Measurements from ENCODE around the gene FBXL7.

Gene FBXL7

GRCh38 chr5:15621094-15621493 lies 121.1 kb downstream of the FBXL7 start:
- DNase-seq = no peak

GRCh38 chr5:15623794-15624193 lies 123.8 kb downstream of the FBXL7 start:
- DNase-seq = no peak

- DNase-seq = no peak
These were observed 127.1 kb downstream of the FBXL7 start for GRCh38 chr5:15627109-15627508.

- DNase-seq = no peak
These were observed 127.7 kb downstream of the FBXL7 start for GRCh38 chr5:15627647-15628046.

- no peak for DNase-seq
These were observed 130.5 kb downstream of the FBXL7 start for GRCh38 chr5:15630441-15630840.

GRCh38 chr5:15634591-15635288 lies 134.8 kb downstream of the FBXL7 start:
- DNase-seq = no peak

GRCh38 chr5:15635289-15635616 lies 135.3 kb downstream of the FBXL7 start:
- DNase-seq = no peak

GRCh38 chr5:15637345-15637744 lies 137.4 kb downstream of the FBXL7 start:
- DNase-seq = no peak

- no peak for DNase-seq
These were observed 137.9 kb downstream of the FBXL7 start for GRCh38 chr5:15637886-15638285.

- no peak for DNase-seq
These were observed 138.3 kb downstream of the FBXL7 start for GRCh38 chr5:15638296-15638695.

- no peak for DNase-seq
These were observed 139.3 kb downstream of the FBXL7 start for GRCh38 chr5:15639288-15639687.

- no peak for DNase-seq
These were observed 140.1 kb downstream of the FBXL7 start for GRCh38 chr5:15640116-15640515.

GRCh38 chr5:15643731-15644130 lies 143.8 kb downstream of the FBXL7 start:
- no peak for DNase-seq

- no peak for DNase-seq
These were observed 145.6 kb downstream of the FBXL7 start for GRCh38 chr5:15645381-15646160.

- no peak for DNase-seq
These were observed 146.4 kb downstream of the FBXL7 start for GRCh38 chr5:15646371-15646770.

- no peak for DNase-seq
These were observed 147.3 kb downstream of the FBXL7 start for GRCh38 chr5:15647251-15647650.

GRCh38 chr5:15650266-15650665 lies 150.3 kb downstream of the FBXL7 start:
- no peak for DNase-seq

GRCh38 chr5:15654779-15655178 lies 154.8 kb downstream of the FBXL7 start:
- DNase-seq = no peak

GRCh38 chr5:15655683-15656082 lies 155.7 kb downstream of the FBXL7 start:
- DNase-seq = no peak

GRCh38 chr5:15664961-15665360 lies 165.0 kb downstream of the FBXL7 start:
- DNase-seq = no peak

GRCh38 chr5:15669826-15670225 lies 169.8 kb downstream of the FBXL7 start:
- DNase-seq = no peak

GRCh38 chr5:15674716-15675115 lies 174.7 kb downstream of the FBXL7 start:
- no peak for DNase-seq

- no peak for DNase-seq
These were observed 176.6 kb downstream of the FBXL7 start for GRCh38 chr5:15676591-15676990.

- DNase-seq = no peak
These were observed 179.2 kb downstream of the FBXL7 start for GRCh38 chr5:15679161-15679560.

GRCh38 chr5:15680455-15680854 lies 180.5 kb downstream of the FBXL7 start:
- DNase-seq = no peak
